ENCODE data around the gene AFF3. TPM values are rescaled to one million over a fixed set of nuclear protein-coding genes. Genes with fewer than 3 reads are reported as not detected.

Gene AFF3
- total RNA-seq, 1 donor from 2014 or later: 8.0 TPM

DNA sequence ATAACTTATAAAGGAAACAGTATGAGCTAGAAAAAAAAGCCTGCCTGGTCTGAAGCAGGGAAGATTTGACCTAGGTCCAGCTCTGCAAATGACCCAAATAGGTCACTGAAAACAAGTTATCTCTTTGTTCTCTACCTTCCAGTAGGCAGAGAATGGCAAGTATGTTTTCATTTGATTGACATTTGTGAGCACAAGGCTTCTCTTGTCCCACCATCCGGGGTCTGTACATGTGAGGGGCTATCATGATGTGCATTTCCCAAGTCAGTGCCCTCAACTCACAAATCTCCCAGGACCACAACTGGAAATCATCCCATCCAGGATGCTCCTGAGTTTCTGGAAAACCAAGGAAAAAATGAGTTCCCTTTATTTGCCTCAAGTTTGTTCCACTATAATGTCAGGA lies 309.5 kb downstream of the AFF3 start:
- DNase-seq: no peak
- no peaks in the 10 kb centered on the region for H3K4me1 ChIP-seq
- TF ChIP-seq, protein P1, sequence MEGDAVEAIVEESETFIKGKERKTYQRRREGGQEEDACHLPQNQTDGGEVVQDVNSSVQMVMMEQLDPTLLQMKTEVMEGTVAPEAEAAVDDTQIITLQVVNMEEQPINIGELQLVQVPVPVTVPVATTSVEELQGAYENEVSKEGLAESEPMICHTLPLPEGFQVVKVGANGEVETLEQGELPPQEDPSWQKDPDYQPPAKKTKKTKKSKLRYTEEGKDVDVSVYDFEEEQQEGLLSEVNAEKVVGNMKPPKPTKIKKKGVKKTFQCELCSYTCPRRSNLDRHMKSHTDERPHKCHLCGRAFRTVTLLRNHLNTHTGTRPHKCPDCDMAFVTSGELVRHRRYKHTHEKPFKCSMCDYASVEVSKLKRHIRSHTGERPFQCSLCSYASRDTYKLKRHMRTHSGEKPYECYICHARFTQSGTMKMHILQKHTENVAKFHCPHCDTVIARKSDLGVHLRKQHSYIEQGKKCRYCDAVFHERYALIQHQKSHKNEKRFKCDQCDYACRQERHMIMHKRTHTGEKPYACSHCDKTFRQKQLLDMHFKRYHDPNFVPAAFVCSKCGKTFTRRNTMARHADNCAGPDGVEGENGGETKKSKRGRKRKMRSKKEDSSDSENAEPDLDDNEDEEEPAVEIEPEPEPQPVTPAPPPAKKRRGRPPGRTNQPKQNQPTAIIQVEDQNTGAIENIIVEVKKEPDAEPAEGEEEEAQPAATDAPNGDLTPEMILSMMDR (IDR thresholded peaks at IDR 0.05; ENCODE audit: borderline replicate concordance): no peak
- no peak overlapping the region for H3K4me3 ChIP-seq
- no peak overlapping the region for H3K27ac ChIP-seq (replicated peaks)
- no peaks in the 10 kb centered on the region for H3K27me3 ChIP-seq (ENCODE audit: low read depth)
- no peaks in the 10 kb centered on the region for H3K9me3 ChIP-seq (replicated peaks)
- intact Hi-C loops (cut with micrococcal nuclease): no loop called here
- no peaks in the 10 kb centered on the region for H3K36me3 ChIP-seq

DNA sequence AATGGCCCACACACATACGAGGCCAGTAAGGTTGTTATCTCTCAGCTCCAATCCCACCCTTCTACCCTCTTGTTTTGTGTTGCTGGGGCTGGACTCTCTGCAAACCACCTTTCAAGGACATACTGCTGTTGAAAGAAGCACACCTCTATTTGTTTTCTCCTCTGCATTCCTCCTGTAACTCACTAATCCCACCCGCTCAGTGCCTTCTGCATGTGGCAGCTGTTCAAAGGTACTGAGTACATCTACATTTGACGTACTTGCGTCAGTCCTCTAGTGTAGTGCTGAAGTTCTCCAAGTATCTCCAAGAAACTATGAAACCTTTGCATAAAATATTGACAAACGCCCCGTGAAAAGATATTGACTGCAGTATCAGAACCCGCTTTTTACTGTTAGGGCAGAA lies 310.6 kb downstream of the AFF3 start:
- DNase-seq: no peak
- intact Hi-C loops (cut with micrococcal nuclease): no loop called here
- TF ChIP-seq, protein P1 (IDR thresholded peaks at IDR 0.05; ENCODE audit: borderline replicate concordance): no peak
- Histone ChIP-seq H3K9me3 (replicated peaks) (no peaks in the 10 kb centered on the region), H3K27ac (replicated peaks) (no peak overlapping the region), H3K27me3 (ENCODE audit: low read depth) (no peaks in the 10 kb centered on the region), H3K4me1 (peaks cover 10% of the 10 kb centered on the region), H3K4me3 (no peak overlapping the region), H3K36me3 (no peaks in the 10 kb centered on the region)

DNA sequence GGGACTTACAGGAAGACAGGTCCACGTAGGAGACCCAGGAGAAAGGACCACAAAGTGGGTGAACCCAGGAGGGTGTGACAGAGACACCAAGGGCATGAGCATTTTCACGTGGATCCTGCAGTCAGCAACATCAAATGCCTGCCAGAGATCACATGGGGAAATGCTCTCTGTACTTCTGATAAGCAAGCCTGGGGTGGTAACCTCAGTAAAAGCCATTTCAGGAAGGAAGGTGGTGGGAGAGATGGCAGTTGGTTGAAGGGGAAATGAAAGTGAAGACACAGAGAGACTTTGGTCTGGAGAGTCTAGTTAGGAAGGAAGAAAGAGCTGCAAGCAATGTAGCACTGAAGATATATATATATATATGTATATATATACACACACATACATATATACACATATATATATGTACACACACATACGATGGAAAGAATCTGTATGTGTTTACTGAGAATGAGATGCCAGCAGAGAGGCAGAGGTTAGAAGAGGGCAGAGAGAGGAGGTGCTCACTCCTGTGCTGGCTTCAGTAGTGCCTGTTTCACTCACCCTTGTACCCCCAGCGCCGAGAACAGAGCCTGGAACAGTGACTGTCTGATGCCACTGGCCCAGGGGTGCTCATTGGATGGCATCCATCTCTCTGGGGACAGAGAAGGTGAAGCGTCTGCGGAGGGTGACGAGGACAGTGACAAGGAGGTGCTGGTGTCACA lies 314.9 kb downstream of the AFF3 start:
- DNase-seq: no peak
- Histone ChIP-seq H3K27ac (replicated peaks) (no peak overlapping the region), H3K4me1 (peaks cover 10% of the 10 kb centered on the region), H3K36me3 (no peaks in the 10 kb centered on the region), H3K4me3 (no peak overlapping the region), H3K27me3 (ENCODE audit: low read depth) (no peaks in the 10 kb centered on the region), H3K9me3 (replicated peaks) (no peaks in the 10 kb centered on the region)
- TF ChIP-seq, protein P1 (IDR thresholded peaks at IDR 0.05; ENCODE audit: borderline replicate concordance): no peak
- intact Hi-C loops (cut with micrococcal nuclease): no loop called here

DNA sequence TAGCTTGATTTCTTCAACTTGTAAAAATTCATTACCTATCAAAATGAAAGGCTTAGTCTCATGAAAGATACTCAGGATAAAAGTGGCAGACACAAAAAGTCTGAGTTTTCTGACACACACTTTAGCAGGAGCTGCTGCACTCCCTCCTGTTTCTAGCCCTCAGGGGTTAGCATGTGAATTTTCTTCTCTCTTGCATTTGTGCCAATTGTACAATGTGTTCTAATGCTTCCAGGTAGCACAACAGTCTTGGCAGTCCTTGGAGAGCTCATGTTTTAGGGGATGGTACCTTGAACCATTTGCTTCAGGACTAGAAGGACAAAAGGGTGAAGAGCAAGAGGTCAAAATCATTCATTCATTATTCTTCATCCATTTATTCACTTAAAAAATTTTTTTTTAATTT lies 316.8 kb downstream of the AFF3 start:
- TF ChIP-seq, protein P1 (IDR thresholded peaks at IDR 0.05; ENCODE audit: borderline replicate concordance): no peak
- Histone ChIP-seq H3K4me3 (no peak overlapping the region), H3K27ac (replicated peaks) (no peak overlapping the region), H3K27me3 (ENCODE audit: low read depth) (no peaks in the 10 kb centered on the region), H3K4me1 (peaks cover 10% of the 10 kb centered on the region), H3K9me3 (replicated peaks) (no peaks in the 10 kb centered on the region), H3K36me3 (no peaks in the 10 kb centered on the region)
- intact Hi-C loops (cut with micrococcal nuclease): no loop called here
- DNase-seq: no peak

DNA sequence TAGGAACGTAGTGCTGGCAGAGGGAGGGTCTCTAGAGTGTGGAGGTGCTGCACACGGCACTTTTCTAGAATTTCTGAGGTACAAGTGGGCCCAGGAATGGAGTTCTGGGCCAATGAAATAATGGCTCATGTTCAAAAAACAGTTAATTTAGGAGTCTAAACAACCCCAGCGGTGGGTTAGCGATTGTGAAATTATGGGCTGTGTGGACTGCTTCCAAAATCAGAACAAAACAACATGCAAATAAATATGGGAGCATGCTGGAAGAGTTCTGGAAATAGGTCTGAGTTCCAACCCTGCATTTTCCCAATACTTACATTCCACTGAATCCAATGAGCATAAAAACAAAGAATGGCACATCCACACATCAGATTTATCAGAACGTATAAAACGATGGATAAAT lies 317.6 kb downstream of the AFF3 start:
- DNase-seq: no peak
- H3K4me1 ChIP-seq: peaks cover 10% of the 10 kb centered on the region
- intact Hi-C loops (cut with micrococcal nuclease): no loop called here
- H3K36me3 ChIP-seq: no peaks in the 10 kb centered on the region
- no peaks in the 10 kb centered on the region for H3K27me3 ChIP-seq (ENCODE audit: low read depth)
- H3K4me3 ChIP-seq: no peak overlapping the region
- no peaks in the 10 kb centered on the region for H3K9me3 ChIP-seq (replicated peaks)
- TF ChIP-seq, protein P1 (IDR thresholded peaks at IDR 0.05; ENCODE audit: borderline replicate concordance): no peak
- H3K27ac ChIP-seq (replicated peaks): no peak overlapping the region

All from left ventricle myocardium inferior (tissue), 1 donor.